A673 (cell line): ENCODE measurements around the gene SLC5A6.

Experiments used
- EZH2 ChIP-seq: fragments of 200-600 bp; sonication (generic); IDR thresholded peaks from 2 replicates; pipeline ENCODE4 v1.6.1; 2017; ENCODE audit warnings: borderline replicate concordance, low read depth, mild to moderate bottlenecking, mixed read lengths, antibody characterized with exemption, low read length; ENCODE audit not compliant: poor library complexity, severe bottlenecking
- TF ChIP-seq, protein P1 (sequence below): fragments of 300-800, 200-600 bp; sonication (generic); conservative IDR thresholded peaks from 2 replicates; pipeline ENCODE4 v1.5.1; 2017; ENCODE audit warnings: low read depth, mild to moderate bottlenecking, antibody characterized with exemption, low read length, moderate library complexity, mixed read lengths

DNA sequence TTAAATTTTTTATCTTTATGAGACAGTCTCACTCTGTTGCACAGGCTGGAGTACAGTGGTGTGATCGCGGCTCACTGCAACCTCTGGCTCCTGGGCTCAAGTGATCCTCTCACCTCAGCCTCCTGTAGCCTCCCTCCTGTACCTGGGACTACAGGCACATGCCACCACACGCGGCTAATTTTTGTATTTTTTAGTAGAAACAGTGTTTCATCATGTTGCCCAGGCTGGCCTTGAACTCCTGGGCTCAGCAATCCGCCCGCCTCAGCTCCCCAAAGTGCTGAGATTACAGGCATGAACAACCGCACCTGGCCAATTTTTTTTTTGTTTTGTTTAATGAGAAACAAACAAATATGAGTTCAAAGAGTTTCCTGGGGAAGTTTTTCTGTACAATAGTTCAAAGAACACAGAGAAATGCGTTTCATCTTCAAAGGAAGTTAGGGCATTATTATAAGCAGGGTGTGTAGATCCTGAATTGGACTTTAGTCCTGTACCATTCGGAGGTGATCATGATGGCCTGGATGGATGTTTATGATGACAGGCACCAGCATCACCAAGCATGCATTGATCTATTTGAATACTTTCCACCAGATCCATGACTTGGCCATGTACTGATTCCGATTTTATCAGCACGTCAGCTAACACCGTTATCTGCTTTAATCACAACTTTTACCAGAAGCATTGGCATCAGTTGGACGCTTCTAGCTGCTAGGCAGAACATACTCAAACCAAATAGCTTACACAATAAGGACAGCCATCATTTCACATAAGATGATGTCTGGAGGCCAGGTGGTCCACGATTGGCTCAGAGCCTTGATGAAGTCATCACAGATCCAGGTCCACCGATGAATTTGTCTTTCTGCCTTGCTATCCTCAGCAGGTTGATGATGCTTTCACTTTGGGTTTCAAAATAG lies 34.4 kb downstream of the SLC5A6 start:
- TF ChIP-seq, protein P1, sequence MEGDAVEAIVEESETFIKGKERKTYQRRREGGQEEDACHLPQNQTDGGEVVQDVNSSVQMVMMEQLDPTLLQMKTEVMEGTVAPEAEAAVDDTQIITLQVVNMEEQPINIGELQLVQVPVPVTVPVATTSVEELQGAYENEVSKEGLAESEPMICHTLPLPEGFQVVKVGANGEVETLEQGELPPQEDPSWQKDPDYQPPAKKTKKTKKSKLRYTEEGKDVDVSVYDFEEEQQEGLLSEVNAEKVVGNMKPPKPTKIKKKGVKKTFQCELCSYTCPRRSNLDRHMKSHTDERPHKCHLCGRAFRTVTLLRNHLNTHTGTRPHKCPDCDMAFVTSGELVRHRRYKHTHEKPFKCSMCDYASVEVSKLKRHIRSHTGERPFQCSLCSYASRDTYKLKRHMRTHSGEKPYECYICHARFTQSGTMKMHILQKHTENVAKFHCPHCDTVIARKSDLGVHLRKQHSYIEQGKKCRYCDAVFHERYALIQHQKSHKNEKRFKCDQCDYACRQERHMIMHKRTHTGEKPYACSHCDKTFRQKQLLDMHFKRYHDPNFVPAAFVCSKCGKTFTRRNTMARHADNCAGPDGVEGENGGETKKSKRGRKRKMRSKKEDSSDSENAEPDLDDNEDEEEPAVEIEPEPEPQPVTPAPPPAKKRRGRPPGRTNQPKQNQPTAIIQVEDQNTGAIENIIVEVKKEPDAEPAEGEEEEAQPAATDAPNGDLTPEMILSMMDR: no peak
- TF ChIP-seq EZH2: no peak
